ENCODE data around the gene TSG101.

The TSG101 gene

GRCh38 chr11:18548001-18548400, 21.3 kb upstream of the TSG101 start:
- no peak for TF ChIP-seq CTCF (IDR thresholded peaks at IDR 0.05; ENCODE audit: extremely low read depth, insufficient read depth, missing control alignments)
- DNase-seq (ENCODE audit: low spot score): no peak
- in situ Hi-C loops (cut with MboI; ENCODE audit: low pct_unique_long_range_greater_than_20kb, low sequenced_read_pairs, unreplicated experiment): loop anchor here (25.0 kb wide), 1 partner anchor 189 kb away; the partner anchor contains the start of gene IGSF22

GRCh38 chr11:18540207-18541009, 13.7 kb upstream of the TSG101 start:
- peak; percentile 48 for TF ChIP-seq CTCF (IDR thresholded peaks at IDR 0.05; ENCODE audit: extremely low read depth, insufficient read depth, missing control alignments)
- in situ Hi-C loops (cut with MboI; ENCODE audit: low pct_unique_long_range_greater_than_20kb, low sequenced_read_pairs, unreplicated experiment): loop anchor here (25.0 kb wide), 1 partner anchor 197 kb away; the partner anchor contains the start of gene IGSF22
- peak; percentile 48 for DNase-seq (ENCODE audit: low spot score)

- no peak for DNase-seq (ENCODE audit: low spot score)
- in situ Hi-C loops (cut with MboI; ENCODE audit: low pct_unique_long_range_greater_than_20kb, low sequenced_read_pairs, unreplicated experiment): loop anchor here (25.0 kb wide), 1 partner anchor 201 kb away; the partner anchor contains the start of gene IGSF22
- no peak for TF ChIP-seq CTCF (IDR thresholded peaks at IDR 0.05; ENCODE audit: extremely low read depth, insufficient read depth, missing control alignments)
Observed at GRCh38 chr11:18536209-18536608, 9.5 kb upstream of the TSG101 start.

- TF ChIP-seq CTCF (IDR thresholded peaks at IDR 0.05; ENCODE audit: extremely low read depth, insufficient read depth, missing control alignments): no peak
- in situ Hi-C loops (cut with MboI; ENCODE audit: low pct_unique_long_range_greater_than_20kb, low sequenced_read_pairs, unreplicated experiment): loop anchor here (25.0 kb wide), 1 partner anchor 203 kb away; the partner anchor contains the start of gene IGSF22
- DNase-seq (ENCODE audit: low spot score): no peak
Observed at GRCh38 chr11:18534245-18534644, 7.5 kb upstream of the TSG101 start.

- in situ Hi-C loops (cut with MboI; ENCODE audit: low pct_unique_long_range_greater_than_20kb, low sequenced_read_pairs, unreplicated experiment): loop anchor here (25.0 kb wide), 1 partner anchor 204 kb away; the partner anchor contains the start of gene IGSF22
- no peak for DNase-seq (ENCODE audit: low spot score)
- no peak for TF ChIP-seq CTCF (IDR thresholded peaks at IDR 0.05; ENCODE audit: extremely low read depth, insufficient read depth, missing control alignments)
Observed at GRCh38 chr11:18533365-18533764, 6.6 kb upstream of the TSG101 start.

GRCh38 chr11:18527512-18527911, 770 bp upstream of the TSG101 start:
- in situ Hi-C loops (cut with MboI; ENCODE audit: low pct_unique_long_range_greater_than_20kb, low sequenced_read_pairs, unreplicated experiment): loop anchor here (25.0 kb wide), 1 partner anchor 210 kb away; the partner anchor contains the start of gene IGSF22

More at GRCh38 chr11:18527512-18527911, 770 bp upstream of the TSG101 start:
- no peak for DNase-seq (ENCODE audit: low spot score)
- no peak for TF ChIP-seq CTCF (IDR thresholded peaks at IDR 0.05; ENCODE audit: extremely low read depth, insufficient read depth, missing control alignments)

All from GM13977 (cell line).